HUDEP-2 (cell line): ENCODE measurements around the gene SPECC1.
"Not testable (repeated sequence)": the region's sequence is repeated elsewhere in the genome, so short reads cannot be mapped to it uniquely, and the experiment has no call there.

Experiments used
- DNase-seq, 76 experiments: peaks; one replicate each; lab custom pipeline; 2025; ENCODE audit not compliant: unreplicated experiment in 76 of 76; lab: John Stamatoyannopoulos, UW

SPECC1 gene

GRCh38 chr17:20009302-20010098, at the start of gene SPECC1:
Gene SPECC1, plus strand, starts transcription at chr17:20009359. Its CDS starts 87,293 bp downstream, at chr17:20096652.
- DNase-seq, result peak in 72 of 76 experiments; percentile 6 to 90 (median 74)

- not testable (repeated sequence) for DNase-seq
Measured at GRCh38 chr17:19962954-19963353, 46.2 kb upstream of the SPECC1 start.

DNA sequence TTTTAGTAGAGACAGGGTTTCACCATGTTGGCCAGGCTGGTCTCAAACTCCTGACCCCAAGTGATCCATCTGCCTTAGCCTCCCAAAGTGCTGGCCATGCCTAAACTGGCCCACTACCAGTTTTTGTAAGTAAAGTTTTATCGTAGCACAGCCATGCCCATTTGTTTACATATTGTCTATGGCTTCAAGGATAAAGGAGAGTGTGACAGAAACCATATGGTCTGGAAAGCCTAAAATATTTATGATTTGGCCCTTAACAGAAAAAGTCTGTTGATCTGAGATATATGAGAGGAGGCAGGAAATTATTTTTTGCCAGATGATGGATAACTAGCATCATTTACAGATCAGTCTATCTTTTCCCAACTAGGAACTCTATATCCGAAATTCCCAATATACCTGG, 36.0 kb upstream of the SPECC1 start:
- DNase-seq, result no peak

GRCh38 chr17:19975601-19976000, 33.6 kb upstream of the SPECC1 start:
- no peak for DNase-seq

DNA sequence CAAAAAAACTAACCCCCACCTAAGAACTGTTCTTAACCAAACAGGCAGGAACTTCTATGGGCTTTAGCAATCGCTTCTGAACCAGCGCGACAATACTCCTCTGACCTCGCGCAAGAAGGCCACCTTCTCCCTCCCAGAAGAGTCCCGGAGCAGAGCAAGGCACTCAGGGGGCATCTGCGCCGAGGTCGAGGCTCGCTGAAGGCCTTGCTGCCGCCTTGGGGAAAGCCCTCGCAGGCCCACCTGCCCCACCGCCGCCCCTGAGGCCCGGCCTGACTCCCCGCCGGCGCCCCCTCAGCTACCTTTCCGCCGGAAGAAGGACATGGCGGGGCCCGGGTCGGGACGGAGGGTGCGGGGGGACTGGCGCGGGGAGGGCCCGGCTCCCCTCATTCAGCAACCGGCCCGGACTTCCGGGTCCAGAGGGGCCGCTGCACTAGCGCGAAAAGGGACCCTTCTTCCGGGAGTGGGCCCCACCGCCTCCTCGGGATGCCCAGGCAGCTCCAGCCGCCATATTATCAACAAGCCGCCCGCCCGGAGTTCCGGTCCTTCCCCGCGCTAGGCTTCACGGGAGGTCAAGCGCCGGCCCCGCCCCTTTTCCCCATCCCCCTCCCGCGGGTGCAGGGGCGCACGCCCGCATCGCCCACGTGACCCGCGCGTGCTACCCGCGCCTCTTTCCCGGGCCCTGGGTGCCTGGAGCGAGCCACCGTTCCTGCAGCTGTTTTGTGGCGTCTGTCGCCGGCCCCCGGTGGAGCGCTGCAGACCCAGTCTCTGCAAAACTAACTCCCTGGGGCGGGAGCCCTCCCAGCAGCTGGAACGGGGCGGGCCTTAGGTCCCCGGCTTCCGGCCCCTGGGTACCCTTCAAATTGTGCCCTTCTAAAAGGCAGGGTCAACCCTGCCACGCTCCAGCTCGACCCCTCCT, 31.6 kb upstream of the SPECC1 start, which contains the start of gene AKAP10:
TSS of gene AKAP10 (minus strand) at position 536 of the 916 bp plus-strand sequence. CDS start at position 387, 149 bp downstream.
- peak in 75 of 76 experiments; percentile 42 to 97 (median 88) for DNase-seq

- peak in 41 of 76 experiments; percentile 9 to 82 (median 53) for DNase-seq
Measured at GRCh38 chr17:19978209-19978802, 30.9 kb upstream of the SPECC1 start.

GRCh38 chr17:19978805-19979211, 30.4 kb upstream of the SPECC1 start:
- DNase-seq, result no peak

- DNase-seq, result no peak
Measured at GRCh38 chr17:19979917-19980770, 29.0 kb upstream of the SPECC1 start.

GRCh38 chr17:19986941-19987861, 22.0 kb upstream of the SPECC1 start:
- DNase-seq, result no peak

DNA sequence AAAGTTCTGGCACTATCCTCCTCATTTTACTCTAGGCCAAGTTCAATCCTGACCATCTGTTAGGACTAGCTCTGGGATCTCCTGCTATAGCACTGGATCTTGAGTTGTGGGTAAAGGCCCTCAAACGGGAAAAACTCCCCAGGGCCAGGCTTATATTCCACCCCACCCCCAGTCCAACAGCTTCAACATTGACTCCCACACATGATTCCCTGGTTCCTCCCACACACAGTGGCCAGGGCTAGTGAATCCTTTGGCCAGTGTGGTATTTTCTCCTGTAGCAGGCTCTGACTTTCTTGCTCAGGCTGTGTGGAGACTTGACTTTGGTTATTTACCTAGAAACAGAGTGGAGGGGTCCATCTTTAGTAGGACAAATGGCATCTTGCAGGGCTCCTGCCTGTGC, 21.3 kb upstream of the SPECC1 start:
- no peak for DNase-seq

DNA sequence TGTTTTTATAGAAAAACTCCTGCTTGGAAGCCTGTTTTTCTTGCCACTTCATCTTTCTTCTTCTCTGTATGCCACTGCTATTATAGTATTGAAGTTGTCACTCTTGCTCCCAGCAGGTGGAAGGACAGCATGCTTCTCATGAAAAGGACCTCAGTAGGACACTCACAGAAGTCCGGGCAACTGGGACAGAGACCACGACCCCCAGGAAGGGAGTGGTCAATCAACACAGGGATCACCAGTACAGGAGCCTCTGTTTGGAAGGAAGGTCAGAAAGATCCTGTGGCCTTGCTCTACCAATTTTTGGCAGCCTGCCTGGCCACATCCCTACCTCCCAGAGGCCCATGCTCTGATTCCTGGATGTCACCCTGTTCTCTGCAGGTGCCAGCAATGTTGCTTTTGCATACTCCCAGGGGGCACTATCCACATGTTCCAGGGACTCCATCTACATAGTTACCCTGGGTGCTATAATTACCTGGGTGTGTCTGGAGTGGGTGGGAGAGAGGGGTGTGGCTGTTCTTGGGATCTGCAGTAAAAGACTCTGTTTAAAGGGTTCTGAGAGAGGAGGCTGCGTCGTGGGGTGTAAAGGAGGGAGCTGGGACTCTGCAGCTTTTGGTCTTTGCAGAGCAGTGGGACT, 17.8 kb upstream of the SPECC1 start:
- peak in 2 of 76 experiments; percentile 4 for DNase-seq

DNA sequence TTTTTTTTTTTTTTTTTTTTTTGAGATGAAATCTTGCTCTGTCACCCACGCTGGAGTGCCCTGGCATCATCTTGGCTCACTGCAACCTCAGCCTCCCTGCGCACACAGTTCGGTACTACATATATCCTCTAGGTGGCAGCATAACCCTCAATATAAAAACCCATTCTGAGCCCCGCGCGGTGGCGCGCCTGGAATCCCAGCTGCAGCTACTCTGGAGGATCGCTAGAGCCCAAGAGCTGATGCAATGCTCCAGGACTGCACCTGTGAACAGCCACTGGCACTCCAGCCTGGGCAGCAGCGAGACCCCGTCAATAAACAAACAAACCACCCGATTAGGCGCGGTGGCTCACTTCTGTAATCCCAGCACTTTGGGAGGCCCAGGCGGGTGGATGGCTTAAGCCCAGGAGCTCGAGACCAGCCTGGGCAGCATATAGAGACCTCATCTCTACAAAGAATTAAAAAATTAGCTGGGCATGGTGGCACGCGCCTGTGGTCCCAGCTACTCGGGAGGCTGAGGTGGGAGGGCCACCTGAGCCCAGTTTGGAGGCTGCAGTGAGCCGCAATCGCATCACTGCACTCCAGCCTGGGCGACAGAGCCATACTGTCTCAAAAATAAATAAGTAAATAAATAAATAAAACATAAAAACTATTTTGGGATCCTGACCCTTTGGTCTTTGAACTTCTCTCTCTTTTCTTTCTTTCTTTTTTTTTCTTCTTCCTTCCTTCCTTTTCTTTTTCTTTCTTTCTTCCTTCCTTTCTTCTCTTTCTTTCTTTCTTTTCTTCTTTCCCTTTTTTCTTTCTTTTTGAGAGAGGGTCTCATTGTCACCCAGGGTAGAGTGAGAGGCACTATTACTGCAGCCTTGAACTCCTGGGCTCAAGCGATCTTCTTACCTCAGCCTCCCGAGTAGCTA, 16.1 kb upstream of the SPECC1 start:
- peak in 73 of 76 experiments; percentile 11 to 84 (median 68) for DNase-seq

- no peak for DNase-seq
Measured at GRCh38 chr17:19996086-19996485, 13.1 kb upstream of the SPECC1 start.

GRCh38 chr17:19996502-19996901, 12.7 kb upstream of the SPECC1 start:
- no peak for DNase-seq

DNA sequence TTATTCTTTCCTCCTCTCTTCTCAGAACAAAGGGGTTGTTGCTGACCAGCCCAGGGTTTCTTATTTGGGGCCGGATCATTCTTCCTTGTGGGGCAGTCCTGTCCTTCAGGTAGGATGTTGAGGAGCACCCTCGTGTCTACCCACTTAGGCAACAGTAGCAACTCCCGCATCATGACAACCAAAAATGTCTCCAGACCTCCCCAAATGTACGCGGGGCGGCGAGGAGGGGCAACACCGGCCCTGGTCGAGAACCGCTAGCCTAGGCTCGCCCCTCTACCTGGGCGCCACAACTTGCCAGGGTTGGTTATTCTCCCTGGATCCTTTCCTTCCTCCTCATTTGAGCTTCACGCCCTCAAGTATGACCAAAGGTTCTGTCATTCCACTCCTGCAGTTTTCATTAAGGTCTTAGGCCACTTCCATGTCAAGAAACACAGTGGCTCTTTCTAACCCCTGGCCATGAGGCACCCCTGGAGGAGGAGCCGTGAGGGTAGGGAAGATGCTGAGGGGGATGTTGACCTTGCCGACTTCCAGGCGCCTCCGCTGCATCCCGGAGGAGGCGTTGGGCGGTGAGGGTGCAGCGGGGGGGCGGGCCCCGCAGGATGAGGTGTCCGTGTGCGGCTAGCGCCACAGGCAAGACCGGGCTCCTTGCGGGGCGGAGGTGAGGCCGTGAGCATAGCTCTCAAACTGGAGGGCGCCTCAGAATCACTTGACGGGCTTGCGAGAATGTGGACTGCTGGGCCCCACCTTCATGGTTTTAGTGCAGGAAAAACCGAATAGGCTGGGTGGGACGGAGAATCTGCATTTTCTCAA, 712 bp upstream of the SPECC1 start:
- peak in 12 of 76 experiments; percentile 4 to 50 (median 20) for DNase-seq

GRCh38 chr17:20009052-20009301, 182 bp upstream of the SPECC1 start:
- DNase-seq, result peak in 4 of 76 experiments; percentile 54 to 79 (median 58)
